HCT116 (cell line): ENCODE data around the gene PON3. TPM values are rescaled to one million over a fixed set of nuclear protein-coding genes. Genes with fewer than 3 reads are reported as not detected.

ENCODE experiments used
- ATAC-seq: fragments of 200-7000 bp; cut with Tn5 transposase; 2 replicates; pipeline ENCODE4 v1.9.1; 2020; ENCODE audit warnings: mild to moderate bottlenecking, moderate library complexity
- BruUV-seq: library from RNA; stranded (reverse); fragments of 400-500 nt; replicated peaks from 2 replicates; lab custom pipeline; 2021; lab: Mats Ljungman, UMichigan
- CTCF ChIA-PET: fragments of 300-600 bp; sonication (Branson Sonifier 250); formaldehyde crosslinking; loops from one replicate; lab custom pipeline; 2021; ENCODE audit warnings: antibody characterized with exemption; lab: Charles Lee
- POLR2A ChIA-PET: fragments of 300-600, 350-600 bp; sonication (Branson Sonifier 250); formaldehyde crosslinking; loops from one replicate; lab custom pipeline; 2021; ENCODE audit warnings: antibody characterized with exemption; lab: Charles Lee
- RAD21 ChIA-PET, 2 experiments: fragments of 300-600 bp; sonication (Branson Sonifier 250); formaldehyde crosslinking; loops; one replicate each; lab custom pipeline; 2023; ENCODE audit warnings: low total read pairs in 2 of 2; ENCODE audit not compliant: uncharacterized antibody in 2 of 2, unreplicated experiment in 2 of 2, low non-redundant PET in 1 of 2; lab: Charles Lee
- DNase-seq: peaks from one replicate; pipeline ENCODE4 v3.0.0-alpha.2; 2010; ENCODE audit warnings: low read depth, low spot score
- H2AFZ ChIP-seq: fragments of 200-600 bp; shearing (Covaris generic), sonication (generic); 2 replicates; pipeline ENCODE4 v1.6.1; 2017; ENCODE audit warnings: low read depth, mixed run types, mixed read lengths, antibody characterized with exemption, low read length; ENCODE audit not compliant: poor library complexity, severe bottlenecking
- H3K27ac ChIP-seq: 2 replicates; pipeline ENCODE4 v1.5.1; 2012; ENCODE audit warnings: low read depth, low read length
- H3K27me3 ChIP-seq: fragments of 200-600 bp; sonication (generic); 2 replicates; pipeline ENCODE4 v1.6.1; 2016; ENCODE audit warnings: mixed run types, low read length, mixed read lengths; ENCODE audit not compliant: insufficient read depth
- H3K36me3 ChIP-seq, 2 experiments: fragments of 200-500 bp in 1 of 2; fragments of 200-600 bp in 1 of 2; sonication (Bioruptor generic) in 1 of 2; sonication (generic) in 1 of 2; 2 replicates each; pipeline versions ENCODE4 v1.5.1 to v1.6.1; 2014 to 2016; ENCODE audit warnings: low read length in 2 of 2, inconsistent platforms in 1 of 2, mixed read lengths in 1 of 2, mixed run types in 1 of 2; ENCODE audit not compliant: insufficient read depth in 2 of 2, control insufficient read depth in 1 of 2
- H3K4me1 ChIP-seq, 2 experiments: fragments of 200-600 bp in 1 of 2; sonication (generic) in 1 of 2; 2 replicates each; pipeline versions ENCODE4 v1.5.1 to v1.6.1; 2012 to 2017; ENCODE audit warnings: low read length in 2 of 2, inconsistent platforms in 1 of 2, mild to moderate bottlenecking in 1 of 2, mixed read lengths in 1 of 2, mixed run types in 1 of 2, moderate library complexity in 1 of 2; ENCODE audit not compliant: insufficient read depth in 2 of 2, control insufficient read depth in 1 of 2
- H3K4me2 ChIP-seq: fragments of 200-600 bp; sonication (generic); 2 replicates; pipeline ENCODE4 v1.6.1; 2017; ENCODE audit warnings: mixed run types, low read length, mixed read lengths
- H3K4me3 ChIP-seq, 2 experiments: fragments of 200-600 bp in 1 of 2; sonication (generic) in 1 of 2; replicated peaks in 1 of 2; 2 replicates each; pipeline ENCODE4 v1.5.1; 2011 to 2016; ENCODE audit warnings: low read length in 2 of 2, control low read depth in 1 of 2, low read depth in 1 of 2, mild to moderate bottlenecking in 1 of 2, mixed read lengths in 1 of 2, mixed run types in 1 of 2
- H3K79me2 ChIP-seq: fragments of 200-600 bp; sonication (generic); 2 replicates; pipeline ENCODE4 v1.6.1; 2017; ENCODE audit warnings: mild to moderate bottlenecking, mixed run types, low read length, moderate library complexity, mixed read lengths; ENCODE audit not compliant: insufficient read depth
- H3K9ac ChIP-seq: fragments of 200-600 bp; sonication (generic); 2 replicates; pipeline ENCODE4 v1.6.1; 2016; ENCODE audit warnings: low read length, mixed read lengths
- H3K9me2 ChIP-seq: fragments of 200-600 bp; sonication (generic), shearing (Covaris generic); 2 replicates; pipeline ENCODE4 v1.6.1; 2017; ENCODE audit warnings: mixed run types, mild to moderate bottlenecking, moderate library complexity; ENCODE audit not compliant: insufficient read depth
- H3K9me3 ChIP-seq, 2 experiments: fragments of 200-500 bp in 1 of 2; fragments of 200-600 bp in 1 of 2; sonication (Bioruptor generic) in 1 of 2; sonication (generic) in 1 of 2; 2 replicates each; pipeline ENCODE4 v1.6.1; 2014 to 2017; ENCODE audit warnings: low read length in 2 of 2, mixed read lengths in 2 of 2, inconsistent platforms in 1 of 2, low read depth in 1 of 2, mild to moderate bottlenecking in 1 of 2, mixed run types in 1 of 2, moderate library complexity in 1 of 2; ENCODE audit not compliant: control insufficient read depth in 1 of 2, insufficient read depth in 1 of 2
- H4K20me1 ChIP-seq: fragments of 200-600 bp; sonication (generic), shearing (Covaris generic); 2 replicates; pipeline ENCODE4 v1.6.1; 2017; ENCODE audit warnings: mixed run types, mild to moderate bottlenecking, moderate library complexity; ENCODE audit not compliant: insufficient read depth
- ATF3 ChIP-seq: IDR thresholded peaks from 2 replicates; pipeline ENCODE4 v1.6.1; 2012
- CBX3 ChIP-seq: IDR thresholded peaks from 2 replicates; pipeline ENCODE4 v1.6.1; 2012; ENCODE audit warnings: low read depth
- CEBPB ChIP-seq: IDR thresholded peaks from 2 replicates; pipeline ENCODE4 v1.6.1; 2012; ENCODE audit warnings: low read depth
- EGR1 ChIP-seq: IDR thresholded peaks from 2 replicates; pipeline ENCODE4 v1.6.1; 2012; ENCODE audit warnings: low read depth
- ELF1 ChIP-seq: IDR thresholded peaks from 2 replicates; pipeline ENCODE4 v1.6.1; 2012; ENCODE audit warnings: low read depth, borderline replicate concordance
- EZH2 ChIP-seq: fragments of 200-600 bp; sonication (generic); IDR thresholded peaks from 2 replicates; pipeline ENCODE4 v1.6.1; 2017; ENCODE audit warnings: antibody characterized with exemption, mixed run types
- EZH2phosphoT487 ChIP-seq: fragments of 200-600 bp; IDR thresholded peaks from 2 replicates; pipeline ENCODE4 v1.6.1; 2018; ENCODE audit warnings: antibody characterized with exemption, borderline replicate concordance
- FOSL1 ChIP-seq: IDR thresholded peaks from 2 replicates; pipeline ENCODE4 v1.6.1; 2012; ENCODE audit warnings: low read depth
- POLR2A ChIP-seq: IDR thresholded peaks from 2 replicates; pipeline ENCODE4 v1.7.0; 2011; ENCODE audit warnings: borderline replicate concordance; ENCODE audit not compliant: insufficient read depth, insufficient read length; ENCODE audit errors: extremely low read depth
- POLR2AphosphoS5 ChIP-seq: IDR thresholded peaks from 2 replicates; pipeline ENCODE4 v1.6.1; 2011; ENCODE audit warnings: mild to moderate bottlenecking, low read depth, low read length, moderate library complexity
- SP1 ChIP-seq: IDR thresholded peaks from 2 replicates; pipeline ENCODE4 v1.6.1; 2012; ENCODE audit warnings: low read depth
- SRF ChIP-seq: IDR thresholded peaks from 2 replicates; pipeline ENCODE4 v1.6.1; 2012; ENCODE audit warnings: low read depth
- TCF7L2 ChIP-seq: IDR thresholded peaks from 2 replicates; pipeline ENCODE4 v1.7.0; 2011; ENCODE audit warnings: borderline replicate concordance, inconsistent platforms; ENCODE audit not compliant: insufficient read depth, insufficient read length; ENCODE audit errors: extremely low read depth
- ZBTB33 ChIP-seq: IDR thresholded peaks from 2 replicates; pipeline ENCODE4 v1.6.1; 2011; ENCODE audit warnings: mild to moderate bottlenecking, low read length, moderate library complexity; ENCODE audit not compliant: insufficient replicate concordance; ENCODE audit errors: extremely low read depth
- ZFX ChIP-seq: fragments of 450-650 bp; IDR thresholded peaks from 2 replicates; pipeline ENCODE4 v1.6.1; 2017
- ZNF274 ChIP-seq: fragments of 200-500 bp; sonication (Bioruptor generic); IDR thresholded peaks from 2 replicates; pipeline ENCODE4 v1.6.1; 2014; ENCODE audit warnings: mild to moderate bottlenecking, low read depth, low read length, inconsistent platforms
- intact Hi-C: fragments of 100-400 bp; cut with micrococcal nuclease; formaldehyde crosslinking; loops from 2 replicates; pipeline ENCODE4 v1.10.0; 2022
- total RNA-seq: library from RNA; stranded (reverse); gene quantifications from one replicate; pipeline ENCODE4 v1.2.1, GENCODE V29; 2021; ENCODE audit not compliant: unreplicated experiment
- TF ChIP-seq, protein P1 (sequence below), 3 experiments: fragments of 200-600 bp in 1 of 3; sonication (generic) in 1 of 3; IDR thresholded peaks in 2 of 3; conservative IDR thresholded peaks in 1 of 3; 2 replicates each; pipeline ENCODE4 v1.5.1; 2012 to 2017; ENCODE audit warnings: low read depth in 2 of 3, low read length in 2 of 3, antibody characterized with exemption in 1 of 3, borderline replicate concordance in 1 of 3, control low read depth in 1 of 3, mild to moderate bottlenecking in 1 of 3, mixed read lengths in 1 of 3, mixed run types in 1 of 3, moderate library complexity in 1 of 3; ENCODE audit not compliant: insufficient read depth in 1 of 3
- TF ChIP-seq, protein P2 (sequence below): IDR thresholded peaks from 2 replicates; pipeline ENCODE4 v1.6.1; 2012
- TF ChIP-seq, protein P3 (sequence below): IDR thresholded peaks from 2 replicates; pipeline ENCODE4 v1.6.1; 2012; ENCODE audit warnings: low read depth

The PON3 gene
- total RNA-seq, 1 experiment from 2014 or later: 2.6 TPM

GRCh38 chr7:95427914-95428516, 31.8 kb upstream of the PON3 start:
- ChIA-PET RAD21 (no interaction called here), CTCF (interaction anchor here (1.2 kb wide), 1 partner anchor 117 kb away, joined by 4 read pairs; no protein-coding TSS in a partner anchor), POLR2A (no interaction called here)
- no peak overlapping the region for H3K27ac ChIP-seq
- H3K4me1 ChIP-seq: peaks cover 0 to 4% of the 10 kb centered on the region in 2 experiments; a peak in 1 of 4 replicates
- no peaks in the 10 kb centered on the region for H3K9me3 ChIP-seq
- H3K4me2 ChIP-seq: no peak overlapping the region
- H3K9me2 ChIP-seq: no peaks in the 10 kb centered on the region
- H4K20me1 ChIP-seq: no peaks in the 10 kb centered on the region
- H3K79me2 ChIP-seq: peaks cover 16% of the 10 kb centered on the region
- ATAC-seq (no peak), DNase-seq (no peak)
- H2AFZ ChIP-seq: no peak overlapping the region
- TF ChIP-seq, protein P1, sequence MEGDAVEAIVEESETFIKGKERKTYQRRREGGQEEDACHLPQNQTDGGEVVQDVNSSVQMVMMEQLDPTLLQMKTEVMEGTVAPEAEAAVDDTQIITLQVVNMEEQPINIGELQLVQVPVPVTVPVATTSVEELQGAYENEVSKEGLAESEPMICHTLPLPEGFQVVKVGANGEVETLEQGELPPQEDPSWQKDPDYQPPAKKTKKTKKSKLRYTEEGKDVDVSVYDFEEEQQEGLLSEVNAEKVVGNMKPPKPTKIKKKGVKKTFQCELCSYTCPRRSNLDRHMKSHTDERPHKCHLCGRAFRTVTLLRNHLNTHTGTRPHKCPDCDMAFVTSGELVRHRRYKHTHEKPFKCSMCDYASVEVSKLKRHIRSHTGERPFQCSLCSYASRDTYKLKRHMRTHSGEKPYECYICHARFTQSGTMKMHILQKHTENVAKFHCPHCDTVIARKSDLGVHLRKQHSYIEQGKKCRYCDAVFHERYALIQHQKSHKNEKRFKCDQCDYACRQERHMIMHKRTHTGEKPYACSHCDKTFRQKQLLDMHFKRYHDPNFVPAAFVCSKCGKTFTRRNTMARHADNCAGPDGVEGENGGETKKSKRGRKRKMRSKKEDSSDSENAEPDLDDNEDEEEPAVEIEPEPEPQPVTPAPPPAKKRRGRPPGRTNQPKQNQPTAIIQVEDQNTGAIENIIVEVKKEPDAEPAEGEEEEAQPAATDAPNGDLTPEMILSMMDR (IDR thresholded peaks at IDR 0.05 in 2 of 3, conservative IDR thresholded peaks at IDR 0.05 in 1 of 3; ENCODE audit: borderline replicate concordance in 1 of 3, insufficient read depth in 1 of 3, low read depth in 2 of 3, low read length in 2 of 3): no peak
- TF ChIP-seq EGR1 (no peak), EZH2 (no peak), TCF7L2 (no peak), CBX3 (no peak), CEBPB (no peak), SRF (no peak), ELF1 (no peak), EZH2phosphoT487 (no peak), FOSL1 (no peak), SP1 (no peak), ZFX (no peak), POLR2A (no peak), ZNF274 (no peak), POLR2AphosphoS5 (no peak), ZBTB33 (no peak), ATF3 (no peak)
- TF ChIP-seq, protein P2, sequence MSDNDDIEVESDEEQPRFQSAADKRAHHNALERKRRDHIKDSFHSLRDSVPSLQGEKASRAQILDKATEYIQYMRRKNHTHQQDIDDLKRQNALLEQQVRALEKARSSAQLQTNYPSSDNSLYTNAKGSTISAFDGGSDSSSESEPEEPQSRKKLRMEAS: no peak
- TF ChIP-seq, protein P3, sequence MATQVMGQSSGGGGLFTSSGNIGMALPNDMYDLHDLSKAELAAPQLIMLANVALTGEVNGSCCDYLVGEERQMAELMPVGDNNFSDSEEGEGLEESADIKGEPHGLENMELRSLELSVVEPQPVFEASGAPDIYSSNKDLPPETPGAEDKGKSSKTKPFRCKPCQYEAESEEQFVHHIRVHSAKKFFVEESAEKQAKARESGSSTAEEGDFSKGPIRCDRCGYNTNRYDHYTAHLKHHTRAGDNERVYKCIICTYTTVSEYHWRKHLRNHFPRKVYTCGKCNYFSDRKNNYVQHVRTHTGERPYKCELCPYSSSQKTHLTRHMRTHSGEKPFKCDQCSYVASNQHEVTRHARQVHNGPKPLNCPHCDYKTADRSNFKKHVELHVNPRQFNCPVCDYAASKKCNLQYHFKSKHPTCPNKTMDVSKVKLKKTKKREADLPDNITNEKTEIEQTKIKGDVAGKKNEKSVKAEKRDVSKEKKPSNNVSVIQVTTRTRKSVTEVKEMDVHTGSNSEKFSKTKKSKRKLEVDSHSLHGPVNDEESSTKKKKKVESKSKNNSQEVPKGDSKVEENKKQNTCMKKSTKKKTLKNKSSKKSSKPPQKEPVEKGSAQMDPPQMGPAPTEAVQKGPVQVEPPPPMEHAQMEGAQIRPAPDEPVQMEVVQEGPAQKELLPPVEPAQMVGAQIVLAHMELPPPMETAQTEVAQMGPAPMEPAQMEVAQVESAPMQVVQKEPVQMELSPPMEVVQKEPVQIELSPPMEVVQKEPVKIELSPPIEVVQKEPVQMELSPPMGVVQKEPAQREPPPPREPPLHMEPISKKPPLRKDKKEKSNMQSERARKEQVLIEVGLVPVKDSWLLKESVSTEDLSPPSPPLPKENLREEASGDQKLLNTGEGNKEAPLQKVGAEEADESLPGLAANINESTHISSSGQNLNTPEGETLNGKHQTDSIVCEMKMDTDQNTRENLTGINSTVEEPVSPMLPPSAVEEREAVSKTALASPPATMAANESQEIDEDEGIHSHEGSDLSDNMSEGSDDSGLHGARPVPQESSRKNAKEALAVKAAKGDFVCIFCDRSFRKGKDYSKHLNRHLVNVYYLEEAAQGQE: no peak
- intact Hi-C loops: no loop called here
- no peak overlapping the region for H3K9ac ChIP-seq
- H3K36me3 ChIP-seq: no peaks in the 10 kb centered on the region
- no peaks in the 10 kb centered on the region for H3K27me3 ChIP-seq
- no TSS peak for BruUV-seq
- no peak overlapping the region for H3K4me3 ChIP-seq
